Measurements from ENCODE around the gene CD300LB.

The CD300LB gene

GRCh38 chr17:74526681-74527080, 4.6 kb downstream of the CD300LB start:
- Histone ChIP-seq H3K27ac (ENCODE audit: insufficient read depth, low read depth, low read length, poor library complexity, severe bottlenecking) (no peak overlapping the region), H3K4me1 (ENCODE audit: control insufficient read depth, insufficient read depth, low read length) (no peaks in the 10 kb centered on the region), H3K27me3 (ENCODE audit: control insufficient read depth, insufficient read depth, low read length, poor library complexity, severe bottlenecking) (no peaks in the 10 kb centered on the region), H3K4me3 (ENCODE audit: insufficient read depth, low read depth, low read length) (no peak overlapping the region), H3K9me3 (ENCODE audit: control insufficient read depth, low read length) (no peaks in the 10 kb centered on the region), H3K36me3 (ENCODE audit: control insufficient read depth, insufficient read depth, low read length) (no peaks in the 10 kb centered on the region)
- 79 to 84% methylated on average over 3 of the region's 3 CpGs for WGBS, 2 experiments

- no peaks in the 10 kb centered on the region for H3K36me3 ChIP-seq (ENCODE audit: control insufficient read depth, insufficient read depth, low read length)
- no peak overlapping the region for H3K4me3 ChIP-seq (ENCODE audit: insufficient read depth, low read depth, low read length)
- no peaks in the 10 kb centered on the region for H3K9me3 ChIP-seq (ENCODE audit: control insufficient read depth, low read length)
- WGBS, 2 experiments = 92% methylated on average over 14 of the region's 14 CpGs
- no peak overlapping the region for H3K27ac ChIP-seq (ENCODE audit: insufficient read depth, low read depth, low read length, poor library complexity, severe bottlenecking)
- H3K27me3 ChIP-seq (ENCODE audit: control insufficient read depth, insufficient read depth, low read length, poor library complexity, severe bottlenecking) = no peaks in the 10 kb centered on the region
- H3K4me1 ChIP-seq (ENCODE audit: control insufficient read depth, insufficient read depth, low read length) = no peaks in the 10 kb centered on the region
Observed at GRCh38 chr17:74525781-74526288, 5.4 kb downstream of the CD300LB start.

- H3K4me1 ChIP-seq (ENCODE audit: control insufficient read depth, insufficient read depth, low read length) = no peaks in the 10 kb centered on the region
- 88 to 89% methylated on average over 1 of the region's 1 CpG for WGBS, 2 experiments
- no peaks in the 10 kb centered on the region for H3K9me3 ChIP-seq (ENCODE audit: control insufficient read depth, low read length)
- H3K4me3 ChIP-seq (ENCODE audit: insufficient read depth, low read depth, low read length) = no peak overlapping the region
- H3K27me3 ChIP-seq (ENCODE audit: control insufficient read depth, insufficient read depth, low read length, poor library complexity, severe bottlenecking) = no peaks in the 10 kb centered on the region
- no peaks in the 10 kb centered on the region for H3K36me3 ChIP-seq (ENCODE audit: control insufficient read depth, insufficient read depth, low read length)
- no peak overlapping the region for H3K27ac ChIP-seq (ENCODE audit: insufficient read depth, low read depth, low read length, poor library complexity, severe bottlenecking)
Observed at GRCh38 chr17:74525465-74525725, 5.9 kb downstream of the CD300LB start.

GRCh38 chr17:74524653-74525464, 6.4 kb downstream of the CD300LB start:
- H3K4me1 ChIP-seq (ENCODE audit: control insufficient read depth, insufficient read depth, low read length) = no peaks in the 10 kb centered on the region
- H3K4me3 ChIP-seq (ENCODE audit: insufficient read depth, low read depth, low read length) = no peak overlapping the region
- no peaks in the 10 kb centered on the region for H3K27me3 ChIP-seq (ENCODE audit: control insufficient read depth, insufficient read depth, low read length, poor library complexity, severe bottlenecking)
- H3K9me3 ChIP-seq (ENCODE audit: control insufficient read depth, low read length) = no peaks in the 10 kb centered on the region
- no peak overlapping the region for H3K27ac ChIP-seq (ENCODE audit: insufficient read depth, low read depth, low read length, poor library complexity, severe bottlenecking)
- H3K36me3 ChIP-seq (ENCODE audit: control insufficient read depth, insufficient read depth, low read length) = no peaks in the 10 kb centered on the region
- 90 to 91% methylated on average over 10 to 11 of the region's 11 CpGs for WGBS, 2 experiments

GRCh38 chr17:74523308-74523707, 8.0 kb downstream of the CD300LB start:
- 80 to 90% methylated on average over 3 of the region's 3 CpGs for WGBS, 2 experiments
- no peaks in the 10 kb centered on the region for H3K4me1 ChIP-seq (ENCODE audit: control insufficient read depth, insufficient read depth, low read length)
- H3K27me3 ChIP-seq (ENCODE audit: control insufficient read depth, insufficient read depth, low read length, poor library complexity, severe bottlenecking) = no peaks in the 10 kb centered on the region

GRCh38 chr17:74522381-74523105, 8.7 kb downstream of the CD300LB start:
- no peaks in the 10 kb centered on the region for H3K4me1 ChIP-seq (ENCODE audit: control insufficient read depth, insufficient read depth, low read length)

More at GRCh38 chr17:74523308-74523707, 8.0 kb downstream of the CD300LB start:
- H3K9me3 ChIP-seq (ENCODE audit: control insufficient read depth, low read length) = no peaks in the 10 kb centered on the region
- H3K27ac ChIP-seq (ENCODE audit: insufficient read depth, low read depth, low read length, poor library complexity, severe bottlenecking) = no peak overlapping the region
- no peak overlapping the region for H3K4me3 ChIP-seq (ENCODE audit: insufficient read depth, low read depth, low read length)
- no peaks in the 10 kb centered on the region for H3K36me3 ChIP-seq (ENCODE audit: control insufficient read depth, insufficient read depth, low read length)

GRCh38 chr17:74521701-74522201, 9.5 kb downstream of the CD300LB start:
- Histone ChIP-seq H3K36me3 (ENCODE audit: control insufficient read depth, insufficient read depth, low read length) (no peaks in the 10 kb centered on the region), H3K9me3 (ENCODE audit: control insufficient read depth, low read length) (no peaks in the 10 kb centered on the region)
- 90% methylated on average over 9 of the region's 9 CpGs for WGBS, 2 experiments

More at GRCh38 chr17:74522381-74523105, 8.7 kb downstream of the CD300LB start:
- Histone ChIP-seq H3K9me3 (ENCODE audit: control insufficient read depth, low read length) (no peaks in the 10 kb centered on the region), H3K27me3 (ENCODE audit: control insufficient read depth, insufficient read depth, low read length, poor library complexity, severe bottlenecking) (no peaks in the 10 kb centered on the region), H3K36me3 (ENCODE audit: control insufficient read depth, insufficient read depth, low read length) (no peaks in the 10 kb centered on the region), H3K4me3 (ENCODE audit: insufficient read depth, low read depth, low read length) (no peak overlapping the region), H3K27ac (ENCODE audit: insufficient read depth, low read depth, low read length, poor library complexity, severe bottlenecking) (no peak overlapping the region)
- WGBS, 2 experiments = 81 to 83% methylated on average over 10 of the region's 10 CpGs

GRCh38 chr17:74520790-74521480, 10.3 kb downstream of the CD300LB start:
- Histone ChIP-seq H3K27me3 (ENCODE audit: control insufficient read depth, insufficient read depth, low read length, poor library complexity, severe bottlenecking) (no peaks in the 10 kb centered on the region), H3K4me3 (ENCODE audit: insufficient read depth, low read depth, low read length) (no peak overlapping the region), H3K36me3 (ENCODE audit: control insufficient read depth, insufficient read depth, low read length) (no peaks in the 10 kb centered on the region), H3K4me1 (ENCODE audit: control insufficient read depth, insufficient read depth, low read length) (no peaks in the 10 kb centered on the region), H3K27ac (ENCODE audit: insufficient read depth, low read depth, low read length, poor library complexity, severe bottlenecking) (no peak overlapping the region), H3K9me3 (ENCODE audit: control insufficient read depth, low read length) (no peaks in the 10 kb centered on the region)
- 91 to 92% methylated on average over 21 of the region's 21 CpGs for WGBS, 2 experiments

More at GRCh38 chr17:74521701-74522201, 9.5 kb downstream of the CD300LB start:
- H3K4me3 ChIP-seq (ENCODE audit: insufficient read depth, low read depth, low read length) = no peak overlapping the region
- H3K27ac ChIP-seq (ENCODE audit: insufficient read depth, low read depth, low read length, poor library complexity, severe bottlenecking) = no peak overlapping the region
- no peaks in the 10 kb centered on the region for H3K27me3 ChIP-seq (ENCODE audit: control insufficient read depth, insufficient read depth, low read length, poor library complexity, severe bottlenecking)
- H3K4me1 ChIP-seq (ENCODE audit: control insufficient read depth, insufficient read depth, low read length) = no peaks in the 10 kb centered on the region

- Histone ChIP-seq H3K27ac (ENCODE audit: insufficient read depth, low read depth, low read length, poor library complexity, severe bottlenecking) (no peak overlapping the region), H3K4me1 (ENCODE audit: control insufficient read depth, insufficient read depth, low read length) (no peaks in the 10 kb centered on the region), H3K4me3 (ENCODE audit: insufficient read depth, low read depth, low read length) (no peak overlapping the region), H3K36me3 (ENCODE audit: control insufficient read depth, insufficient read depth, low read length) (no peaks in the 10 kb centered on the region), H3K27me3 (ENCODE audit: control insufficient read depth, insufficient read depth, low read length, poor library complexity, severe bottlenecking) (no peaks in the 10 kb centered on the region), H3K9me3 (ENCODE audit: control insufficient read depth, low read length) (no peaks in the 10 kb centered on the region)
- 85 to 90% methylated on average over 2 to 3 of the region's 3 CpGs for WGBS, 2 experiments
Observed at GRCh38 chr17:74520016-74520434, 11.2 kb downstream of the CD300LB start.

Data from ectodermal cell (in vitro differentiated cells).